Measurements from ENCODE around the gene SERPINI2. TPM values are rescaled to one million over a fixed set of nuclear protein-coding genes. Genes with fewer than 3 reads are reported as not detected.

Gene SERPINI2
- total and polyA plus RNA-seq, 12 donors, result 0.06 to 0.76 (median 0.46) TPM; not detected in 5

- WGBS, 2 donors, result 72 to 73% methylated on average over 2 of the region's 2 CpGs
- Histone ChIP-seq H3K27ac (no peak overlapping the region), H3K27me3 (no peaks in the 10 kb centered on the region), H3K36me3 (no peaks in the 10 kb centered on the region), H3K4me1 (peaks cover 0 to 4% (median 0%) of the 10 kb centered on the region in 9 donors), H3K9me3 (no peaks in the 10 kb centered on the region), H3K4me3 (no peak overlapping the region)
- no peak for ATAC-seq
- intact Hi-C loops (cut with DNase I), result no loop called here
- no peak for DNase-seq
- TF ChIP-seq, protein P1, sequence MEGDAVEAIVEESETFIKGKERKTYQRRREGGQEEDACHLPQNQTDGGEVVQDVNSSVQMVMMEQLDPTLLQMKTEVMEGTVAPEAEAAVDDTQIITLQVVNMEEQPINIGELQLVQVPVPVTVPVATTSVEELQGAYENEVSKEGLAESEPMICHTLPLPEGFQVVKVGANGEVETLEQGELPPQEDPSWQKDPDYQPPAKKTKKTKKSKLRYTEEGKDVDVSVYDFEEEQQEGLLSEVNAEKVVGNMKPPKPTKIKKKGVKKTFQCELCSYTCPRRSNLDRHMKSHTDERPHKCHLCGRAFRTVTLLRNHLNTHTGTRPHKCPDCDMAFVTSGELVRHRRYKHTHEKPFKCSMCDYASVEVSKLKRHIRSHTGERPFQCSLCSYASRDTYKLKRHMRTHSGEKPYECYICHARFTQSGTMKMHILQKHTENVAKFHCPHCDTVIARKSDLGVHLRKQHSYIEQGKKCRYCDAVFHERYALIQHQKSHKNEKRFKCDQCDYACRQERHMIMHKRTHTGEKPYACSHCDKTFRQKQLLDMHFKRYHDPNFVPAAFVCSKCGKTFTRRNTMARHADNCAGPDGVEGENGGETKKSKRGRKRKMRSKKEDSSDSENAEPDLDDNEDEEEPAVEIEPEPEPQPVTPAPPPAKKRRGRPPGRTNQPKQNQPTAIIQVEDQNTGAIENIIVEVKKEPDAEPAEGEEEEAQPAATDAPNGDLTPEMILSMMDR (IDR thresholded peaks at IDR 0.05), result no peak
Measured at GRCh38 chr3:167502401-167502800, 28.6 kb upstream of the SERPINI2 start.

- TF ChIP-seq, protein P1 (IDR thresholded peaks at IDR 0.05), result no peak
- H3K9me3 ChIP-seq, result no peaks in the 10 kb centered on the region
- peaks cover 0 to 4% (median 0%) of the 10 kb centered on the region in 9 donors for H3K4me1 ChIP-seq
- DNase-seq (no peak), ATAC-seq (no peak)
- H3K36me3 ChIP-seq, result no peaks in the 10 kb centered on the region
- no peaks in the 10 kb centered on the region for H3K27me3 ChIP-seq
- WGBS, 2 donors, result 73 to 75% methylated on average over 3 of the region's 3 CpGs
- intact Hi-C loops (cut with DNase I), result no loop called here
- no peak overlapping the region for H3K27ac ChIP-seq
- H3K4me3 ChIP-seq, result no peak overlapping the region
Measured at GRCh38 chr3:167501941-167502340, 28.1 kb upstream of the SERPINI2 start.

DNA sequence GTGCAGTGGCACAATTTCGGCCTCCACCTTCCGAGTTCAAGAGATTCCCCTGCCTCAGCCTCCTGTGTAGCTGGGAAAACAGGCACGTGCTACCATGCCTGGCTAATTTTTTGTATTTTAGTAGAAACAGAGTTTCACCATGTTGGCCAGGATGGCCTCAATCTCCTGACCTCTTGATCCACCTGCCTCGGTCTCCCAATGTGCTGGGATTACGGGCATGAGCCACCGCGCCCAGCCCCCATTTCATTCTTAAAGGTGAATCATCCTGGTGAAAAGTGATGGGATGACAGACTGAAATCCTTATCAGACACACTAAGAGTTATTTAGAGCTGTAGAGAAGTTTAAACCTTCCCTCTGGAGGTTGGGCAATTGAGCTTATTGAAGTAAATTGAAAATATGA, 24.1 kb upstream of the SERPINI2 start:
- Histone ChIP-seq H3K36me3 (no peaks in the 10 kb centered on the region), H3K9me3 (no peaks in the 10 kb centered on the region), H3K27me3 (no peaks in the 10 kb centered on the region), H3K4me3 (no peak overlapping the region), H3K4me1 (peaks cover 0 to 4% (median 0%) of the 10 kb centered on the region in 9 donors), H3K27ac (no peak overlapping the region)
- DNase-seq (no peak), ATAC-seq (no peak)
- 92 to 93% methylated on average over 7 of the region's 7 CpGs for WGBS, 2 donors
- TF ChIP-seq, protein P1 (IDR thresholded peaks at IDR 0.05), result no peak
- intact Hi-C loops (cut with DNase I), result no loop called here

DNA sequence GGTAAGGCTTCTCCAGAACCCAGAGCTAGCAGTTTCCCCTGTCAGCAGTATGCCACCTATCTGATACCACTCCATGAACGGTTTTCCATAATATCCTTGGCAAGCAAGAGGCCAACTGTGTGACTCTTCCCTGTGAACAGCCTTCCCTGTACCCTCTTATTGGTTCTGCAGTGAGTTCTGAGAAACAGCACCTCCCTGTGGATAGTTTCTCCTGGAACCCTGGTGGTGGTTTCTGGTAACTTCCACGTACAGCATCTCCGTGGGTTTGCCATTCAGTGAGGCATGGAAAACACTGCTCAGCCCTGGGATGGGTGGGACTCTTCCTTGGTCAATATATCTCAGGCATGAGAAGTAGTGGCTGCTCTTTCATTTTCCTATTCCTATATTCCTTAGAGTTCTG, 19.4 kb upstream of the SERPINI2 start:
- H3K27ac ChIP-seq, result no peak overlapping the region
- no peaks in the 10 kb centered on the region for H3K27me3 ChIP-seq
- no peaks in the 10 kb centered on the region for H3K36me3 ChIP-seq
- intact Hi-C loops (cut with DNase I), result no loop called here
- TF ChIP-seq, protein P1 (IDR thresholded peaks at IDR 0.05), result peak in 1 of 9 donors; percentile 13
- H3K9me3 ChIP-seq, result no peaks in the 10 kb centered on the region
- DNase-seq, result no peak
- ATAC-seq, result no peak
- H3K4me3 ChIP-seq, result no peak overlapping the region
- no peaks in the 10 kb centered on the region for H3K4me1 ChIP-seq
- WGBS, 2 donors, result 57 to 63% methylated on average over 3 of the region's 3 CpGs

Data from heart right ventricle (tissue), 16 donors.